IMR-90 (cell line): ENCODE data around the gene ENAH. TPM values are rescaled to one million over a fixed set of nuclear protein-coding genes. Genes with fewer than 3 reads are reported as not detected.

Source experiments
- ATAC-seq: fragments of 200-7000 bp; cut with Tn5 transposase; 2 replicates; pipeline ENCODE4 v1.9.1; 2020; ENCODE audit warnings: low read depth, mild to moderate bottlenecking, moderate library complexity
- BruUV-seq: library from RNA; stranded (reverse); fragments of 400-500 nt; replicated peaks from 2 replicates; lab custom pipeline; 2021; lab: Mats Ljungman, UMichigan
- CTCF ChIA-PET: fragments of 300-600 bp; formaldehyde crosslinking; extraction: SDS; loops from one replicate; lab custom pipeline; 2021; ENCODE audit warnings: antibody characterized with exemption; lab: Yijun Ruan, JAX
- POLR2A ChIA-PET: fragments of 300-600 bp; sonication (Branson Sonifier 250); formaldehyde crosslinking; loops from one replicate; lab custom pipeline; 2022; ENCODE audit warnings: antibody characterized with exemption; ENCODE audit not compliant: unreplicated experiment; lab: Charles Lee
- DNase-seq: peaks from one replicate; pipeline ENCODE4 v3.0.0; 2013
- H2AFZ ChIP-seq: replicated peaks from 2 replicates; pipeline ENCODE3; 2013; ENCODE audit warnings: low read length, mild to moderate bottlenecking; ENCODE audit not compliant: poor library complexity
- H2AK5ac ChIP-seq: 2 replicates; pipeline ENCODE4 v1.6.1; 2013; ENCODE audit warnings: low read depth, low read length, inconsistent platforms
- H2AK9ac ChIP-seq: replicated peaks from 2 replicates; pipeline ENCODE3; 2013; ENCODE audit warnings: mild to moderate bottlenecking, low read depth, low read length, moderate library complexity; ENCODE audit not compliant: poor library complexity
- H2BK120ac ChIP-seq: 2 replicates; pipeline ENCODE4 v1.6.1; 2013; ENCODE audit warnings: low read depth, low read length, inconsistent platforms
- H2BK15ac ChIP-seq: 3 replicates; pipeline ENCODE4 v1.6.1; 2013; ENCODE audit warnings: low read depth, low read length, inconsistent platforms
- H2BK20ac ChIP-seq: 2 replicates; pipeline ENCODE4 v1.6.1; 2013; ENCODE audit warnings: low read depth, mild to moderate bottlenecking, inconsistent platforms, low read length, moderate library complexity
- H2BK5ac ChIP-seq: 2 replicates; pipeline ENCODE4 v1.6.1; 2013; ENCODE audit warnings: mild to moderate bottlenecking, low read depth, low read length, inconsistent platforms; ENCODE audit not compliant: poor library complexity, severe bottlenecking
- H3K14ac ChIP-seq: replicated peaks from 2 replicates; pipeline ENCODE4 v1.6.1; 2013; ENCODE audit warnings: low read depth, low read length, inconsistent platforms
- H3K18ac ChIP-seq: 2 replicates; pipeline ENCODE4 v1.6.1; 2013; ENCODE audit warnings: low read depth, low read length, control low read depth
- H3K23ac ChIP-seq: 2 replicates; pipeline ENCODE4 v1.6.1; 2013; ENCODE audit warnings: low read depth, low read length, inconsistent platforms
- H3K27ac ChIP-seq: 2 replicates; pipeline ENCODE4 v1.5.1; 2013; ENCODE audit warnings: mild to moderate bottlenecking, control low read depth, low read length; ENCODE audit not compliant: insufficient read depth
- H3K27me3 ChIP-seq: 2 replicates; pipeline ENCODE4 v1.6.1; 2013; ENCODE audit warnings: low read length; ENCODE audit not compliant: control insufficient read depth, insufficient read depth
- H3K36me3 ChIP-seq: 2 replicates; pipeline ENCODE4 v1.6.1; 2013; ENCODE audit warnings: low read length, mixed read lengths; ENCODE audit not compliant: control insufficient read depth, insufficient read depth
- H3K4ac ChIP-seq: 2 replicates; pipeline ENCODE4 v1.6.1; 2013; ENCODE audit warnings: low read depth, low read length, inconsistent platforms
- H3K4me1 ChIP-seq: 2 replicates; pipeline ENCODE4 v1.6.1; 2013; ENCODE audit warnings: low read length, mixed read lengths; ENCODE audit not compliant: control insufficient read depth, insufficient read depth
- H3K4me2 ChIP-seq: 2 replicates; pipeline ENCODE4 v1.6.1; 2013; ENCODE audit warnings: low read depth, mild to moderate bottlenecking, control low read depth, low read length, moderate library complexity
- H3K4me3 ChIP-seq: 2 replicates; pipeline ENCODE4 v1.5.1; 2013; ENCODE audit warnings: low read depth, mild to moderate bottlenecking, control low read depth, low read length, moderate library complexity; ENCODE audit not compliant: insufficient read depth
- H3K56ac ChIP-seq: 2 replicates; pipeline ENCODE4 v1.6.1; 2013; ENCODE audit warnings: low read length, inconsistent platforms; ENCODE audit not compliant: insufficient read depth; ENCODE audit errors: extremely low read depth
- H3K79me1 ChIP-seq, 2 experiments: 2 replicates each; pipeline ENCODE4 v1.6.1; 2013; ENCODE audit warnings: low read length in 2 of 2, inconsistent platforms in 1 of 2, low read depth in 1 of 2
- H3K9ac ChIP-seq: 2 replicates; pipeline ENCODE4 v1.6.1; 2013; ENCODE audit warnings: low read depth, low read length, control low read depth
- H3K9me1 ChIP-seq: 2 replicates; pipeline ENCODE4 v1.6.1; 2013; ENCODE audit warnings: low read length, inconsistent platforms; ENCODE audit not compliant: insufficient read depth
- H3K9me3 ChIP-seq: 2 replicates; pipeline ENCODE4 v1.6.1; 2013; ENCODE audit warnings: low read length; ENCODE audit not compliant: control insufficient read depth, insufficient read depth
- H4K20me1 ChIP-seq: 2 replicates; pipeline ENCODE4 v1.6.1; 2013; ENCODE audit warnings: low read length, inconsistent platforms; ENCODE audit not compliant: insufficient read depth
- H4K5ac ChIP-seq: 2 replicates; pipeline ENCODE4 v1.6.1; 2013; ENCODE audit warnings: mild to moderate bottlenecking, low read depth, low read length, control low read depth
- H4K8ac ChIP-seq, 2 experiments: 2 replicates each; pipeline ENCODE4 v1.6.1; 2013; ENCODE audit warnings: low read depth in 2 of 2, low read length in 2 of 2, control low read depth in 1 of 2, inconsistent platforms in 1 of 2
- H4K91ac ChIP-seq: 2 replicates; pipeline ENCODE4 v1.6.1; 2013; ENCODE audit warnings: low read depth, low read length, inconsistent platforms; ENCODE audit not compliant: insufficient read depth
- FOS ChIP-seq: fragments of 150-350 bp; IDR thresholded peaks from 2 replicates; pipeline ENCODE4 v1.6.1; 2016; ENCODE audit warnings: low read depth, low read length
- MAFK ChIP-seq: IDR thresholded peaks from 2 replicates; pipeline ENCODE4 v1.6.1; 2012; ENCODE audit warnings: low read depth, low read length, improper control_type of control experiment
- RAD21 ChIP-seq: IDR thresholded peaks from 2 replicates; pipeline ENCODE4 v1.6.1; 2012; ENCODE audit warnings: low read length, improper control_type of control experiment
- RFX5 ChIP-seq: IDR thresholded peaks from 2 replicates; pipeline ENCODE4 v1.8.0; 2012; ENCODE audit warnings: low read depth, mild to moderate bottlenecking, low read length, moderate library complexity
- SMC3 ChIP-seq: fragments of 150-350 bp; IDR thresholded peaks from 2 replicates; pipeline ENCODE4 v1.6.1; 2016; ENCODE audit warnings: low read depth, mild to moderate bottlenecking, antibody characterized with exemption, low read length, moderate library complexity
- WGBS, 2 experiments: methylation state at CpG; one replicate each; pipeline versions ENCODE4 v1.1.5 to v1.1.7; 2013; ENCODE audit warnings: missing lambda C conversion rate in 2 of 2; ENCODE audit not compliant: insufficient read length in 1 of 2; ENCODE audit errors: extremely low coverage in 2 of 2; 5-methylcytosine and 5-hydroxymethylcytosine counted together
- dilution Hi-C: fragments of 300-500 bp; cut with HindIII; formaldehyde crosslinking; loops from one replicate; pipeline ENCODE4 v1.14.3; 2018; ENCODE audit warnings: low sequenced_read_pairs; ENCODE audit not compliant: unreplicated experiment
- in situ Hi-C: fragments of 300-500 bp; cut with MboI; formaldehyde crosslinking; loops from 3 replicates; pipeline ENCODE4 v1.14.3; 2019; ENCODE audit warnings: low sequenced_read_pairs, inconsistent platforms, mixed read lengths
- intact Hi-C: fragments of 100-400 bp; cut with micrococcal nuclease; formaldehyde crosslinking; loops from 2 replicates; pipeline ENCODE4 v1.10.0; 2022
- polyA plus RNA-seq, 3 experiments: library from polyadenylated mRNA; depleted of rRNA; stranded (reverse); fragments of >200 nt; gene quantifications; 2 replicates each; pipeline ENCODE4 v1.2.3, GENCODE V29; 2012; ENCODE audit warnings: low replicate concordance in 1 of 3
- total RNA-seq: library from RNA; depleted of rRNA; stranded (reverse); fragments of >200 nt; gene quantifications from 2 replicates; pipeline ENCODE4 v1.2.3, GENCODE V29; 2012
- TF ChIP-seq, protein P1 (sequence below): conservative IDR thresholded peaks from 2 replicates; pipeline ENCODE4 v1.5.1; 2012; ENCODE audit warnings: mild to moderate bottlenecking, low read depth, low read length, improper control_type of control experiment

The ENAH gene
- total and polyA plus RNA-seq, 2 of the 4 experiments (the other 2 are of a cell fraction): 61.3 to 86.9 TPM

DNA sequence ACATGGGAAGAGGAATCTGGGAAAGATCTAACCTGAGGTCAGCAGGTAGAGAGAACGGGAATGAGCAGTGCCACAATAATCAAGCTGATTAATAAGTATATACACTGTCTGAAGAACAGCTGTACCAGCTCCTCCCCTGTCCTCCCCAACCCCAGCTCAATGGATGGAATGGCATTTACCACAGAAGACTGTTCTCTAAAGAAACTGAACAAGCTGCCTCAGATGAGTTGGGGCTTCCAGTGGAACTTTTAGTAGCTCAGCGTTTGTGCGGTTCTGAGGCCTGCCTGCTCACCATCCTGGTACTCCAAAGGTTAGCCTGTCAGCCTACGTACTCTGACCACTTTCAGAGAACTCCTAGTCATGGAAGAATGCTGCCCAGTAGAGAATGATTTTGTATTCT is 123.2 kb downstream of the ENAH start:
- Histone ChIP-seq H4K5ac (no peak overlapping the region), H3K36me3 (peaks cover 10% of the 10 kb centered on the region), H3K4ac (no peak overlapping the region), H2BK15ac (no peak overlapping the region), H4K91ac (no peak overlapping the region), H4K20me1 (peaks cover 31% of the 10 kb centered on the region), H2BK120ac (no peak overlapping the region), H3K4me1 (peaks cover 10% of the 10 kb centered on the region), H2BK20ac (no peak overlapping the region), H3K9ac (no peak overlapping the region), H2AK5ac (no peak overlapping the region), H2BK5ac (no peak overlapping the region), H3K18ac (no peak overlapping the region), H3K4me2 (no peak overlapping the region), H4K8ac (no peak overlapping the region), H3K23ac (no peak overlapping the region), H3K14ac (no peak overlapping the region), H3K79me1 (peaks cover 32 to 61% of the 10 kb centered on the region in 2 experiments), H3K27me3 (no peaks in the 10 kb centered on the region), H3K56ac (no peak overlapping the region), H2AFZ (no peak overlapping the region), H3K4me3 (no peak overlapping the region), H3K9me1 (peaks cover 16% of the 10 kb centered on the region), H3K27ac (no peak overlapping the region), H3K9me3 (no peaks in the 10 kb centered on the region), H2AK9ac (no peak overlapping the region)
- POLR2A ChIA-PET: no interaction called here
- CTCF ChIA-PET: no interaction called here
- TF ChIP-seq SMC3 (no peak), FOS (no peak), RAD21 (no peak), MAFK (no peak), RFX5 (no peak)
- TF ChIP-seq, protein P1, sequence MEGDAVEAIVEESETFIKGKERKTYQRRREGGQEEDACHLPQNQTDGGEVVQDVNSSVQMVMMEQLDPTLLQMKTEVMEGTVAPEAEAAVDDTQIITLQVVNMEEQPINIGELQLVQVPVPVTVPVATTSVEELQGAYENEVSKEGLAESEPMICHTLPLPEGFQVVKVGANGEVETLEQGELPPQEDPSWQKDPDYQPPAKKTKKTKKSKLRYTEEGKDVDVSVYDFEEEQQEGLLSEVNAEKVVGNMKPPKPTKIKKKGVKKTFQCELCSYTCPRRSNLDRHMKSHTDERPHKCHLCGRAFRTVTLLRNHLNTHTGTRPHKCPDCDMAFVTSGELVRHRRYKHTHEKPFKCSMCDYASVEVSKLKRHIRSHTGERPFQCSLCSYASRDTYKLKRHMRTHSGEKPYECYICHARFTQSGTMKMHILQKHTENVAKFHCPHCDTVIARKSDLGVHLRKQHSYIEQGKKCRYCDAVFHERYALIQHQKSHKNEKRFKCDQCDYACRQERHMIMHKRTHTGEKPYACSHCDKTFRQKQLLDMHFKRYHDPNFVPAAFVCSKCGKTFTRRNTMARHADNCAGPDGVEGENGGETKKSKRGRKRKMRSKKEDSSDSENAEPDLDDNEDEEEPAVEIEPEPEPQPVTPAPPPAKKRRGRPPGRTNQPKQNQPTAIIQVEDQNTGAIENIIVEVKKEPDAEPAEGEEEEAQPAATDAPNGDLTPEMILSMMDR: no peak
- DNase-seq (no peak), ATAC-seq (no peak)
- dilution Hi-C loops (no loop called here), in situ Hi-C loops (no loop called here), intact Hi-C loops (no loop called here)
- no CpG with 5 or more reads among the region's 4 CpGs for WGBS, 2 experiments
- BruUV-seq: no TSS peak
